Type B pancreatic cell (in vitro differentiated cells): ENCODE data around the gene WDR5B. TPM values are rescaled to one million over a fixed set of nuclear protein-coding genes. Genes with fewer than 3 reads are reported as not detected.

Experiments
- DNase-seq: peaks from one replicate; pipeline ENCODE4 v3.0.0; 2021; ENCODE audit warnings: mixed read lengths; ENCODE audit not compliant: unreplicated experiment; ENCODE audit errors: extremely low spot score
- H3K27ac Mint-ChIP-seq: 2 replicates; pipeline ENCODE4 v1.8.0; 2021; ENCODE audit warnings: mild to moderate bottlenecking, mixed read lengths
- H3K27me3 Mint-ChIP-seq: 2 replicates; pipeline ENCODE4 v1.8.0; 2021; ENCODE audit warnings: mixed read lengths
- H3K36me3 Mint-ChIP-seq: 2 replicates; pipeline ENCODE4 v1.8.0; 2021; ENCODE audit warnings: mixed read lengths
- H3K4me1 Mint-ChIP-seq: one replicate; pipeline ENCODE4 v1.8.0; 2021; ENCODE audit warnings: mixed read lengths; ENCODE audit not compliant: unreplicated experiment
- H3K4me3 Mint-ChIP-seq: 2 replicates; pipeline ENCODE4 v1.8.0; 2021; ENCODE audit warnings: mild to moderate bottlenecking, mixed read lengths
- H3K9me3 Mint-ChIP-seq: 2 replicates; pipeline ENCODE4 v1.8.0; 2021; ENCODE audit warnings: mixed read lengths
- CTCF ChIP-seq: fragments of 200-600 bp; sonication (generic); conservative IDR thresholded peaks from 2 replicates; pipeline ENCODE4 v1.5.0; 2021; ENCODE audit warnings: antibody characterized with exemption, mild to moderate bottlenecking
- long read RNA-seq: library from polyadenylated mRNA; unstranded; transcript quantifications from one replicate; pipeline ENCODE4 v2.0.0, GENCODE V29; 2020
- total RNA-seq: library from RNA; stranded (reverse); gene quantifications from 2 replicates; pipeline ENCODE4 v1.2.1, GENCODE V29; 2021; ENCODE audit warnings: low replicate concordance

WDR5B gene
- total RNA-seq: 6.2 and 8.2 TPM in 2 replicates
- long read RNA-seq, transcript WDR5B-201 (1 exons, 3,720 nt): major isoform, 34 of 34 reads
- long read RNA-seq, partial matches to known transcripts: 0 of 34 reads
- long read RNA-seq, other reads (novel, unspliced or antisense): 0 of 34 reads

- Mint-ChIP-seq H3K36me3 (peaks cover 11% of the 10 kb centered on the region), H3K4me3 (peak within 1 kb of the TSS; percentile 99), H3K4me1 (peaks cover 25% of the 10 kb centered on the region), H3K27me3 (peaks cover 3% of the 10 kb centered on the region), H3K9me3 (no peaks in the 10 kb centered on the region), H3K27ac (peak within 1 kb of the TSS; percentile 99)
- peak; percentile 98 for DNase-seq
- TF ChIP-seq CTCF: peak; percentile 41
Observed at GRCh38 chr3:122415762-122416654, at the start of gene WDR5B. Gene WDR5B, minus strand, starts transcription at chr3:122416062. Its CDS starts 534 bp downstream, at chr3:122415528.

GRCh38 chr3:122464659-122465058, 48.8 kb upstream of the WDR5B start:
- Mint-ChIP-seq H3K9me3 (no peaks in the 10 kb centered on the region), H3K27me3 (no peaks in the 10 kb centered on the region), H3K4me1 (peaks cover 14% of the 10 kb centered on the region), H3K27ac (no peak overlapping the region), H3K4me3 (no peak overlapping the region), H3K36me3 (peaks cover 16% of the 10 kb centered on the region)
- no peak for DNase-seq
- TF ChIP-seq CTCF: no peak

- no peaks in the 10 kb centered on the region for H3K4me1 Mint-ChIP-seq
- H3K9me3 Mint-ChIP-seq: no peaks in the 10 kb centered on the region
- H3K4me3 Mint-ChIP-seq: no peak overlapping the region
- no peak overlapping the region for H3K27ac Mint-ChIP-seq
- TF ChIP-seq CTCF: no peak
- H3K36me3 Mint-ChIP-seq: peaks cover 22% of the 10 kb centered on the region
- no peak for DNase-seq
- H3K27me3 Mint-ChIP-seq: no peaks in the 10 kb centered on the region
Observed at GRCh38 chr3:122462406-122462805, 46.5 kb upstream of the WDR5B start.

- Mint-ChIP-seq H3K36me3 (peaks cover 18% of the 10 kb centered on the region), H3K4me1 (no peaks in the 10 kb centered on the region)
- no peak for DNase-seq
Observed at GRCh38 chr3:122461806-122462205, 45.9 kb upstream of the WDR5B start.

GRCh38 chr3:122458992-122459391, 43.1 kb upstream of the WDR5B start:
- H3K9me3 Mint-ChIP-seq: no peaks in the 10 kb centered on the region
- peak; percentile 68 for TF ChIP-seq CTCF
- no peaks in the 10 kb centered on the region for H3K4me1 Mint-ChIP-seq
- no peak overlapping the region for H3K4me3 Mint-ChIP-seq
- DNase-seq: no peak
- no peak overlapping the region for H3K27ac Mint-ChIP-seq
- no peaks in the 10 kb centered on the region for H3K27me3 Mint-ChIP-seq
- peaks cover 14% of the 10 kb centered on the region for H3K36me3 Mint-ChIP-seq

More at GRCh38 chr3:122461806-122462205, 45.9 kb upstream of the WDR5B start:
- H3K9me3 Mint-ChIP-seq: no peaks in the 10 kb centered on the region
- no peak for TF ChIP-seq CTCF
- H3K27me3 Mint-ChIP-seq: no peaks in the 10 kb centered on the region
- H3K27ac Mint-ChIP-seq: no peak overlapping the region
- no peak overlapping the region for H3K4me3 Mint-ChIP-seq
